Right atrium auricular region (tissue), 2 donors: Measurements from ENCODE around the gene NET1. TPM values are rescaled to one million over a fixed set of nuclear protein-coding genes. Genes with fewer than 3 reads are reported as not detected.

Experiments
- DNase-seq: peaks from one replicate; pipeline ENCODE4 v3.0.0-alpha.2; 2019; ENCODE audit warnings: low spot score
- H3K27ac ChIP-seq, 2 donors: fragments of 200-600 bp; sonication (generic); 1 replicate in 1 of 2; 2 replicates in 1 of 2; pipeline ENCODE4 v1.5.1; 2016 to 2019
- H3K27me3 ChIP-seq, 2 donors: fragments of 200-600 bp; sonication (generic); one replicate each; pipeline versions ENCODE4 v1.5.1 to v1.6.0; 2017 to 2019
- H3K36me3 ChIP-seq: fragments of 200-600 bp; sonication (generic); one replicate; pipeline ENCODE4 v1.5.1; 2016
- H3K4me1 ChIP-seq, 2 donors: fragments of 200-600 bp; sonication (generic); one replicate each; pipeline versions ENCODE4 v1.5.1 to v1.6.0; 2017 to 2019
- H3K4me3 ChIP-seq, 2 donors: fragments of 200-600 bp; sonication (generic); 1 replicate in 1 of 2; 2 replicates in 1 of 2; pipeline ENCODE4 v1.5.1; 2017 to 2019; ENCODE audit warnings: mild to moderate bottlenecking in 1 of 2, moderate library complexity in 1 of 2
- H3K9me3 ChIP-seq, 2 donors: fragments of 200-600 bp; sonication (generic); one replicate each; pipeline ENCODE4 v1.5.1; 2019
- total RNA-seq, 2 donors: library from RNA; depleted of rRNA; stranded (reverse); fragments of >200 nt; gene quantifications; one replicate each; pipeline ENCODE4 v1.1.0, GENCODE V29; 2016
- TF ChIP-seq, protein P1 (sequence below), 2 donors: fragments of 200-600 bp; sonication (generic); IDR thresholded peaks; one replicate each; pipeline ENCODE4 v1.5.1; 2019; ENCODE audit warnings: antibody characterized with exemption in 2 of 2

Gene NET1
- total RNA-seq, 2 donors from 2014 or later: 12.8 to 19.8 TPM

DNA sequence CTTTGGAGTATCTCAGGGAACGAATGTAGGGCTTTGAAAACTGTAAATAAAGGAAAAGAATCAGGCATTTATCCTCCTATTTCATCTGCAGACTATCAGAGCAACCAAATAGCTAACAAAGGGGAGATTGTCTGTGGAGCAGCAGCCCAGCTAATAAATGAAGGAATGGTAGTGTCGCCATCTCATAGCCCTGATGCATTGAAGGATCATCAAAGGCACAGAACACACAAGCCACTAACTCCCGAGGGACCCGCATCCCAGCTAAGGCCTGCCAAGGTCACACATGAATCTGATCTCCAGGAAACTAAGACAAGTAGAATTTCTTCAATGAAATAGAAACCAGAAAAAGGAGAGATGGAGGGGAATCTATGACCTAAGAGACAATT lies 48.8 kb downstream of the NET1 start:
- H3K9me3 ChIP-seq: no peaks in the 10 kb centered on the region
- no peaks in the 10 kb centered on the region for H3K27me3 ChIP-seq
- H3K36me3 ChIP-seq: peaks cover 11% of the 10 kb centered on the region
- TF ChIP-seq, protein P1, sequence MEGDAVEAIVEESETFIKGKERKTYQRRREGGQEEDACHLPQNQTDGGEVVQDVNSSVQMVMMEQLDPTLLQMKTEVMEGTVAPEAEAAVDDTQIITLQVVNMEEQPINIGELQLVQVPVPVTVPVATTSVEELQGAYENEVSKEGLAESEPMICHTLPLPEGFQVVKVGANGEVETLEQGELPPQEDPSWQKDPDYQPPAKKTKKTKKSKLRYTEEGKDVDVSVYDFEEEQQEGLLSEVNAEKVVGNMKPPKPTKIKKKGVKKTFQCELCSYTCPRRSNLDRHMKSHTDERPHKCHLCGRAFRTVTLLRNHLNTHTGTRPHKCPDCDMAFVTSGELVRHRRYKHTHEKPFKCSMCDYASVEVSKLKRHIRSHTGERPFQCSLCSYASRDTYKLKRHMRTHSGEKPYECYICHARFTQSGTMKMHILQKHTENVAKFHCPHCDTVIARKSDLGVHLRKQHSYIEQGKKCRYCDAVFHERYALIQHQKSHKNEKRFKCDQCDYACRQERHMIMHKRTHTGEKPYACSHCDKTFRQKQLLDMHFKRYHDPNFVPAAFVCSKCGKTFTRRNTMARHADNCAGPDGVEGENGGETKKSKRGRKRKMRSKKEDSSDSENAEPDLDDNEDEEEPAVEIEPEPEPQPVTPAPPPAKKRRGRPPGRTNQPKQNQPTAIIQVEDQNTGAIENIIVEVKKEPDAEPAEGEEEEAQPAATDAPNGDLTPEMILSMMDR (IDR thresholded peaks at IDR 0.05): no peak
- no peaks in the 10 kb centered on the region for H3K4me1 ChIP-seq
- H3K4me3 ChIP-seq: no peak overlapping the region
- DNase-seq: no peak
- H3K27ac ChIP-seq: no peak overlapping the region

DNA sequence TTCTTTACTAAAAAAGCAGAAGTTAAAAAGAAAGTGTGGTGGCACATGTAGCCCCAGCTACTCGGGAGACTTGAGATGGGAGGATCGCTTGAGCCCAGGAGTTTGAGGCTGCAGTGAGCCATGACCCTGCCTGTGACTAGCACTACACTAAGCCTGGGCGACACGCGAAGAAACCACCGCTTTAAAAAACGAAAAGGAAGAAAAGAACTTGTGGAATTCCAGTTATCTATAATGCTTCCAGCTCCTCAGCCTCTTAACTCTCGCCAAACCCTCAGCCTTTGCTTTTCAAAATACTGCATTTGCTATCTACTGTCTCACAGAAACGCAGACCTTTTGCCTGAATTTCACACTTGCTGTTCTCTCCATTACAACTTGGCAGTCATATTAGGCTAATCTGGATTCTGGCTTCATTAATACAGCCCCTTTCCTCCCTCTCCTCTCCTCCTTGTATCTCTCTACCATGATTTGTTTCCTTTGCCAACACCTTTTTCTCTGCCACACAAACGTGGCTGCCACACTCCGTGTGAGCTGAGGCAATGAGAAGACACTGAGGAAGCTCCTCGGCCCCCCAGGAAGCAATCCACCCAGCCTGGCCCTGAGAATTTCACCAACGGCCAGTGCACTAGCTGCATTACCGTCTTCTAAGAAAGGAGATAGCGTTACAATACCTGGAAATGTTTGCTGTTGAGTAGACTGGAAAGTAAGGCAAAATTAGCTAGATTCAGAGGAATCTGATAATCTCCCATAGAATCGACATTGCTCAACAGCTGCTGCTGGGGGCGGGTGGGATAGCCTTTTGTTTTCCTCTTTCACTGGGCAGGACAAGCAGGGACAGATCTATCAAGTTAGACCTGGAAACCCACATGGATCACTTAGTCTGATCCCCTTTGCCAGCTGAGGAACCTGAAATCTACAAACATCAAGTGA lies 49.8 kb downstream of the NET1 start:
- DNase-seq: no peak
- peaks cover under 1% of the 10 kb centered on the region for H3K36me3 ChIP-seq
- no peaks in the 10 kb centered on the region for H3K4me1 ChIP-seq
- H3K27me3 ChIP-seq: no peaks in the 10 kb centered on the region
- H3K4me3 ChIP-seq: no peak overlapping the region
- H3K27ac ChIP-seq: no peak overlapping the region
- H3K9me3 ChIP-seq: no peaks in the 10 kb centered on the region
- TF ChIP-seq, protein P1 (IDR thresholded peaks at IDR 0.05): no peak

DNA sequence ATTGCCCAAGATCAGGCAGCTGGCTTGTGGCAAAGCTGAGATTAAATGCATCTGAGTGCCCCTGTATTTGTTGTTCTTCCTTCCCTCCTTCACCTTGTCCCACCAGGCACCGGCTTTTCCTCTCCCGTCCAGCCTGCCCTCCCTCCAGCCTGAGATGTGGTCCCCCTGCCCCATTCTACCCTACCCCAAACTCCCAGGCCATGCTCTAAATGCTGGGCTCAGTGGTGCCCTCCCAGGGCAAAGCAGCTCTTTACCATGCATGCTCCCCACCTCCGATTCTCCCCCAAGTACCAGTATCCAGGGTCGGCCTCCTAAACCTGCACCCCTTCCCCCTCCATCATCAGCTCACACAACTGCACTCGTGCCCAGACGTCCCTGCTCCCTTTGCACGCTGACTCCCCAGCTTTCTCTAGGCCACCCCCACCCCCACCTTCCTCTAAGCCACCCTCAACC lies 50.5 kb downstream of the NET1 start:
- H3K4me1 ChIP-seq: no peaks in the 10 kb centered on the region
- H3K4me3 ChIP-seq: no peak overlapping the region
- no peaks in the 10 kb centered on the region for H3K27me3 ChIP-seq
- H3K36me3 ChIP-seq: no peaks in the 10 kb centered on the region
- H3K27ac ChIP-seq: no peak overlapping the region
- DNase-seq: no peak
- TF ChIP-seq, protein P1 (IDR thresholded peaks at IDR 0.05): no peak
- peaks cover 0 to 2% of the 10 kb centered on the region in 2 donors for H3K9me3 ChIP-seq

DNA sequence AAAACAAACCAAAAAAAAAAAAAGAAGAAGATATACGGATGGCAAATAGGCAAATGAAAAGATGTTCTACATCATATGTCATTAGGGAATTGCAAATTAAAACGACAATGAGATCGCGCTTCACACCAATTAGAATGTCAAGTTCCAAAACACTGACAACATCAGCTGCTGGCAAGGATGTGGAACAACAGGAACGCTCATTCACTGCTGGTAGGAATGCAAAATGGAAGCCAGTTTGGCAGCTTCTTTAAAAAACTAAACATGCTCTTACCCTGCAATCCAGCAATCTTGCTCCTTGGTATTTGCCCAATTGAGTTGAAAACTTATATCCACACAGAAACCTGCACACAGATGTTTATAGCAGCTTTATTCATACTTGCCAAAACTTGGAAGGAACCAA lies 52.2 kb downstream of the NET1 start:
- TF ChIP-seq, protein P1 (IDR thresholded peaks at IDR 0.05): no peak
- DNase-seq: no peak

DNA sequence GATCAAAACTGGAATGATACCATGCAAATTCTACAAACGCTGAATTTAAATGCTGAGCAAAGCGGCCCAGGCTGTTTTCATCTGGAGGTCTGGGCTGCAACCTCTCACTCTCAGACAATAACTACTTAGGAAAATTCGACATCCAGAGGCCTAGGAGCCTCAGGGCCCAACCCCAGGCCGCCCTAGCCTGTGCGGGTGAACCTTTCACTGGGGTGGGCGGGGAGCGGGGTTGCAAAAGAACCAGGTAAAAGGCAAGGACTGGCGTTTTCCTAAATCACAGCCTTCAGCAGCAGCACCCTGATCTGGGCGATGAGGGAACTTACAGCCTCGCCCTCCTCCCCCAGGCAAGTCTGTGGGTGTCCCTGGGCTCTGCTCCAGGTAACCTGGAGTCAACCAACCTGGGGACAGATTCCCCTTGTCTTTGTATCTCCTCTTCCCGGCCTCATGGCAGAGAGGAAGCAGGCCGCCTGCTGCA lies 53.7 kb downstream of the NET1 start:
- no peaks in the 10 kb centered on the region for H3K36me3 ChIP-seq
- H3K4me1 ChIP-seq: no peaks in the 10 kb centered on the region
- TF ChIP-seq, protein P1 (IDR thresholded peaks at IDR 0.05): no peak
- no peak for DNase-seq
- no peaks in the 10 kb centered on the region for H3K27me3 ChIP-seq
- no peak overlapping the region for H3K4me3 ChIP-seq
- peaks cover 0 to 12% of the 10 kb centered on the region in 2 donors for H3K9me3 ChIP-seq
- no peak overlapping the region for H3K27ac ChIP-seq

More for the DNA sequence above, 52.2 kb downstream of the NET1 start:
- no peaks in the 10 kb centered on the region for H3K36me3 ChIP-seq
- peaks cover 0 to 12% of the 10 kb centered on the region in 2 donors for H3K9me3 ChIP-seq
- no peak overlapping the region for H3K27ac ChIP-seq
- H3K4me3 ChIP-seq: no peak overlapping the region
- H3K4me1 ChIP-seq: no peaks in the 10 kb centered on the region
- no peaks in the 10 kb centered on the region for H3K27me3 ChIP-seq
